A673 (cell line): Measurements from ENCODE around the gene FIGN. TPM values are rescaled to one million over a fixed set of nuclear protein-coding genes. Genes with fewer than 3 reads are reported as not detected.
A peak's percentile ranks its signal among the peaks of the same experiment; 100 is the strongest.

Source experiments
- BruUV-seq: library from RNA; stranded (reverse); fragments of 400-500 nt; replicated peaks from 2 replicates; lab custom pipeline; 2021; lab: Mats Ljungman, UMichigan
- CTCF ChIA-PET: fragments of 300-600 bp; sonication (Branson Sonifier 250); formaldehyde crosslinking; loops from one replicate; lab custom pipeline; 2022; ENCODE audit warnings: antibody characterized with exemption; lab: Charles Lee
- POLR2A ChIA-PET: fragments of 300-600 bp; sonication (Branson Sonifier 250); formaldehyde crosslinking; loops from one replicate; lab custom pipeline; 2022; ENCODE audit warnings: antibody characterized with exemption; ENCODE audit not compliant: low non-redundant PET; lab: Charles Lee
- DNase-seq: peaks from one replicate; pipeline ENCODE4 v3.0.0-alpha.2; 2015; ENCODE audit warnings: low spot score
- H3K27ac ChIP-seq: fragments of 200-600 bp; sonication (generic); 2 replicates; pipeline ENCODE4 v1.5.1; 2016; ENCODE audit warnings: mixed run types, low read depth, mild to moderate bottlenecking, mixed read lengths, antibody characterized with exemption, low read length; ENCODE audit not compliant: poor library complexity, severe bottlenecking
- H3K27me3 ChIP-seq: fragments of 200-600 bp; sonication (generic); replicated peaks from 2 replicates; pipeline ENCODE4 v1.6.1; 2017; ENCODE audit warnings: mixed run types, low read depth, mild to moderate bottlenecking, mixed read lengths, antibody characterized with exemption, low read length; ENCODE audit not compliant: insufficient read depth, poor library complexity
- H3K36me3 ChIP-seq: fragments of 200-600 bp; sonication (generic); 2 replicates; pipeline ENCODE4 v1.6.1; 2016; ENCODE audit warnings: mixed run types, mild to moderate bottlenecking, mixed read lengths, antibody characterized with exemption, low read length; ENCODE audit not compliant: insufficient read depth, poor library complexity, severe bottlenecking
- H3K4me1 ChIP-seq: fragments of 200-600 bp; sonication (generic); 2 replicates; pipeline ENCODE4 v1.6.1; 2017; ENCODE audit warnings: mixed run types, mild to moderate bottlenecking, mixed read lengths, antibody characterized with exemption, low read length; ENCODE audit not compliant: insufficient read depth, poor library complexity, severe bottlenecking
- H3K4me3 ChIP-seq: fragments of 200-600 bp; sonication (generic); 2 replicates; pipeline ENCODE4 v1.5.1; 2016; ENCODE audit warnings: low read depth, mixed run types, mild to moderate bottlenecking, mixed read lengths, low read length; ENCODE audit not compliant: poor library complexity, severe bottlenecking
- H3K9me3 ChIP-seq: fragments of 200-600 bp; sonication (generic); 2 replicates; pipeline ENCODE4 v1.6.1; 2016; ENCODE audit warnings: mixed run types, low read depth, mild to moderate bottlenecking, mixed read lengths, antibody characterized with exemption, low read length; ENCODE audit not compliant: poor library complexity, severe bottlenecking
- CTCF ChIP-seq: fragments of 300-800, 200-600 bp; sonication (generic); conservative IDR thresholded peaks from 2 replicates; pipeline ENCODE4 v1.5.1; 2017; ENCODE audit warnings: low read depth, mild to moderate bottlenecking, antibody characterized with exemption, low read length, moderate library complexity, mixed read lengths
- EZH2 ChIP-seq: fragments of 200-600 bp; sonication (generic); IDR thresholded peaks from 2 replicates; pipeline ENCODE4 v1.6.1; 2017; ENCODE audit warnings: borderline replicate concordance, low read depth, mild to moderate bottlenecking, mixed read lengths, antibody characterized with exemption, low read length; ENCODE audit not compliant: poor library complexity, severe bottlenecking
- intact Hi-C: fragments of 100-400 bp; cut with micrococcal nuclease; formaldehyde crosslinking; loops from one replicate; pipeline ENCODE4 v1.10.0; 2022; ENCODE audit not compliant: unreplicated experiment
- total RNA-seq: library from RNA; stranded (reverse); gene quantifications from 2 replicates; pipeline ENCODE4 v1.2.3, GENCODE V29; 2021

FIGN gene
- total RNA-seq, 1 experiment from 2014 or later, result 0.24 TPM

- no peak overlapping the region for H3K27ac ChIP-seq
- POLR2A ChIA-PET, result no interaction called here
- CTCF ChIA-PET, result no interaction called here
- DNase-seq, result no peak
- no peaks in the 10 kb centered on the region for H3K36me3 ChIP-seq
- no peaks in the 10 kb centered on the region for H3K4me1 ChIP-seq
- TF ChIP-seq CTCF (no peak), EZH2 (peak; percentile 15)
- no peak overlapping the region for H3K4me3 ChIP-seq
- no TSS peak for BruUV-seq
- no peaks in the 10 kb centered on the region for H3K9me3 ChIP-seq
- intact Hi-C loops, result no loop called here
- H3K27me3 ChIP-seq, result peaks cover 88% of the 10 kb centered on the region
Measured at GRCh38 chr2:163717515-163717914, 18.3 kb downstream of the FIGN start.

- no peak overlapping the region for H3K27ac ChIP-seq
- CTCF ChIA-PET, result no interaction called here
- POLR2A ChIA-PET, result interaction anchor here (0.7 kb wide), 1 partner anchor 54 kb away, joined by 3 read pairs; no protein-coding TSS in a partner anchor
Measured at GRCh38 chr2:163716101-163716500, 19.7 kb downstream of the FIGN start.

GRCh38 chr2:163715668-163716067 lies 20.1 kb downstream of the FIGN start:
- TF ChIP-seq EZH2, result no peak
- no peak for TF ChIP-seq CTCF
- Histone ChIP-seq H3K27me3 (peaks cover 90% of the 10 kb centered on the region), H3K27ac (no peak overlapping the region), H3K4me1 (no peaks in the 10 kb centered on the region), H3K36me3 (no peaks in the 10 kb centered on the region), H3K9me3 (no peaks in the 10 kb centered on the region), H3K4me3 (no peak overlapping the region)
- ChIA-PET POLR2A (interaction anchor here (0.7 kb wide), 1 partner anchor 53 kb away, joined by 3 read pairs; no protein-coding TSS in a partner anchor), CTCF (no interaction called here)
- BruUV-seq, result no TSS peak
- no peak for DNase-seq
- intact Hi-C loops, result no loop called here

More at GRCh38 chr2:163716101-163716500, 19.7 kb downstream of the FIGN start:
- intact Hi-C loops, result no loop called here
- Histone ChIP-seq H3K9me3 (no peaks in the 10 kb centered on the region), H3K36me3 (no peaks in the 10 kb centered on the region), H3K4me1 (no peaks in the 10 kb centered on the region), H3K27me3 (peaks cover 92% of the 10 kb centered on the region), H3K4me3 (no peak overlapping the region)
- no TSS peak for BruUV-seq
- TF ChIP-seq EZH2 (no peak), CTCF (no peak)
- DNase-seq, result no peak
